ENCODE results near the gene ING3. TPM values are rescaled to one million over a fixed set of nuclear protein-coding genes. Genes with fewer than 3 reads are reported as not detected.

Gene ING3
- total RNA-seq, 1 experiment from 2014 or later: 23.1 TPM

GRCh38 chr7:120992272-120992964 lies 41.8 kb downstream of the ING3 start:
- Histone ChIP-seq H3K79me2 (ENCODE audit: insufficient read depth, low read length) (no peaks in the 10 kb centered on the region), H3K27me3 (ENCODE audit: insufficient read depth, low read length) (peaks cover 3% of the 10 kb centered on the region; the same call in 1 of the 2 replicates), H2BK15ac (ENCODE audit: low read depth, low read length) (no peak overlapping the region), H3K27ac (ENCODE audit: insufficient read length, low read depth, low read length) (no peak overlapping the region), H4K91ac (ENCODE audit: insufficient read length, low read depth, low read length) (no peak overlapping the region), H2BK12ac (ENCODE audit: insufficient read length, low read depth, low read length) (no peak overlapping the region), H2AFZ (ENCODE audit: low read length) (no peak overlapping the region), H3K18ac (ENCODE audit: insufficient read length, low read depth, low read length) (no peak overlapping the region), H2BK5ac (ENCODE audit: insufficient read length, low read length) (no peak overlapping the region), H3K9ac (ENCODE audit: extremely low read depth, insufficient read length, low read length) (no peak overlapping the region), H2AK5ac (ENCODE audit: insufficient read length, low read length) (no peak overlapping the region), H4K20me1 (ENCODE audit: control insufficient read depth, insufficient read depth, insufficient read length) (no peaks in the 10 kb centered on the region), H2BK20ac (ENCODE audit: low read depth, low read length, poor library complexity, severe bottlenecking) (no peak overlapping the region), H3K9me3 (ENCODE audit: control insufficient read depth, low read depth, low read length) (no peaks in the 10 kb centered on the region), H4K8ac (replicated peaks; ENCODE audit: insufficient read length, low read depth, low read length) (no peak overlapping the region), H3K56ac (ENCODE audit: insufficient read length, low read depth, low read length) (no peak overlapping the region), H3K23me2 (ENCODE audit: insufficient read length, low read depth, low read length, poor library complexity, severe bottlenecking) (peaks cover 4% of the 10 kb centered on the region), H3T11ph (ENCODE audit: low read length) (no peak overlapping the region), H4K5ac (ENCODE audit: insufficient read length, low read depth, low read length) (no peak overlapping the region), H3K4ac (ENCODE audit: low read depth, low read length) (no peak overlapping the region), H3K79me1 (ENCODE audit: insufficient read depth, low read depth, low read length, poor library complexity, severe bottlenecking) (no peaks in the 10 kb centered on the region), H2BK120ac (ENCODE audit: low read depth, low read length, poor library complexity, severe bottlenecking) (no peak overlapping the region), H3K14ac (ENCODE audit: insufficient read depth, low read length) (no peak overlapping the region), H3K4me1 (ENCODE audit: insufficient read depth, low read length) (no peaks in the 10 kb centered on the region), H3K4me2 (ENCODE audit: insufficient read depth, insufficient read length, low read length) (no peak overlapping the region), H3K23ac (ENCODE audit: insufficient read length, low read depth, low read length) (no peak overlapping the region)
- Mint-ChIP-seq H3K27me3 (ENCODE audit: low read depth) (peaks cover 27% of the 10 kb centered on the region), H3K4me3 (no peak overlapping the region), H3K27ac (no peak overlapping the region), H3K9me3 (no peaks in the 10 kb centered on the region), H3K4me1 (peaks cover 10 to 14% of the 10 kb centered on the region in 2 experiments), H3K36me3 (ENCODE audit: insufficient read depth in 1 of 3, low read depth in 3 of 3) (no peaks in the 10 kb centered on the region)
- DNase-seq: no peak
- TF ChIP-seq, protein P1, sequence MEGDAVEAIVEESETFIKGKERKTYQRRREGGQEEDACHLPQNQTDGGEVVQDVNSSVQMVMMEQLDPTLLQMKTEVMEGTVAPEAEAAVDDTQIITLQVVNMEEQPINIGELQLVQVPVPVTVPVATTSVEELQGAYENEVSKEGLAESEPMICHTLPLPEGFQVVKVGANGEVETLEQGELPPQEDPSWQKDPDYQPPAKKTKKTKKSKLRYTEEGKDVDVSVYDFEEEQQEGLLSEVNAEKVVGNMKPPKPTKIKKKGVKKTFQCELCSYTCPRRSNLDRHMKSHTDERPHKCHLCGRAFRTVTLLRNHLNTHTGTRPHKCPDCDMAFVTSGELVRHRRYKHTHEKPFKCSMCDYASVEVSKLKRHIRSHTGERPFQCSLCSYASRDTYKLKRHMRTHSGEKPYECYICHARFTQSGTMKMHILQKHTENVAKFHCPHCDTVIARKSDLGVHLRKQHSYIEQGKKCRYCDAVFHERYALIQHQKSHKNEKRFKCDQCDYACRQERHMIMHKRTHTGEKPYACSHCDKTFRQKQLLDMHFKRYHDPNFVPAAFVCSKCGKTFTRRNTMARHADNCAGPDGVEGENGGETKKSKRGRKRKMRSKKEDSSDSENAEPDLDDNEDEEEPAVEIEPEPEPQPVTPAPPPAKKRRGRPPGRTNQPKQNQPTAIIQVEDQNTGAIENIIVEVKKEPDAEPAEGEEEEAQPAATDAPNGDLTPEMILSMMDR (conservative IDR thresholded peaks at IDR 0.05): no peak
